ENCODE results near the gene FRMD5. TPM values are rescaled to one million over a fixed set of nuclear protein-coding genes. Genes with fewer than 3 reads are reported as not detected.

The FRMD5 gene
- total RNA-seq, 2 donors from 2014 or later = 3.6 to 7.0 TPM

GRCh38 chr15:43974852-43975251 is 220.2 kb downstream of the FRMD5 start:
- no peaks in the 10 kb centered on the region for H3K4me1 Mint-ChIP-seq
- WGBS, 2 experiments (ENCODE audit: insufficient coverage in 1 of 2, insufficient read length in 1 of 2) = 87 to 89% methylated on average over 2 to 3 of the region's 3 CpGs

GRCh38 chr15:43969802-43970375 is 225.2 kb downstream of the FRMD5 start:
- no peaks in the 10 kb centered on the region for H3K9me3 ChIP-seq (ENCODE audit: control insufficient read depth, low read length)
- H3K27ac ChIP-seq (ENCODE audit: low read depth, low read length) = no peak overlapping the region
- H3K4me3 Mint-ChIP-seq = no peak overlapping the region
- no peak overlapping the region for H3K4me3 ChIP-seq (ENCODE audit: low read length)
- H3K27me3 ChIP-seq (ENCODE audit: control insufficient read depth, insufficient read depth, low read length, poor library complexity, severe bottlenecking) = no peaks in the 10 kb centered on the region
- H3K36me3 Mint-ChIP-seq (ENCODE audit: low read depth) = no peaks in the 10 kb centered on the region
- 92% methylated on average over 1 of the region's 1 CpG; no CpG with 5 or more reads in 1 of the 2 experiments for WGBS, 2 experiments (ENCODE audit: insufficient coverage in 1 of 2, insufficient read length in 1 of 2)
- H3K9ac ChIP-seq (ENCODE audit: extremely low read depth, low read length, poor library complexity, severe bottlenecking) = no peak overlapping the region
- H3K4me1 Mint-ChIP-seq = peaks cover 2% of the 10 kb centered on the region
- no peaks in the 10 kb centered on the region for H3K27me3 Mint-ChIP-seq (ENCODE audit: insufficient read depth)
- H3K27ac Mint-ChIP-seq = no peak overlapping the region
- no peaks in the 10 kb centered on the region for H3K9me3 Mint-ChIP-seq
- no peaks in the 10 kb centered on the region for H3K4me1 ChIP-seq (ENCODE audit: control insufficient read depth, insufficient read depth, low read length)
- no peak for DNase-seq
- no peak for TF ChIP-seq CTCF (conservative IDR thresholded peaks at IDR 0.05)
- H3K36me3 ChIP-seq (ENCODE audit: control insufficient read depth, insufficient read depth, low read length) = no peaks in the 10 kb centered on the region

More at GRCh38 chr15:43974852-43975251, 220.2 kb downstream of the FRMD5 start:
- Mint-ChIP-seq H3K27ac (no peak overlapping the region), H3K9me3 (no peaks in the 10 kb centered on the region), H3K4me3 (no peak overlapping the region), H3K36me3 (ENCODE audit: low read depth) (no peaks in the 10 kb centered on the region), H3K27me3 (ENCODE audit: insufficient read depth) (no peaks in the 10 kb centered on the region)
- H3K9me3 ChIP-seq (ENCODE audit: control insufficient read depth, low read length) = no peaks in the 10 kb centered on the region
- DNase-seq = no peak
- no peak overlapping the region for H3K27ac ChIP-seq (ENCODE audit: low read depth, low read length)
- no peak for TF ChIP-seq CTCF (conservative IDR thresholded peaks at IDR 0.05)
- no peak overlapping the region for H3K9ac ChIP-seq (ENCODE audit: extremely low read depth, low read length, poor library complexity, severe bottlenecking)
- H3K4me1 ChIP-seq (ENCODE audit: control insufficient read depth, insufficient read depth, low read length) = no peaks in the 10 kb centered on the region
- no peaks in the 10 kb centered on the region for H3K36me3 ChIP-seq (ENCODE audit: control insufficient read depth, insufficient read depth, low read length)
- H3K27me3 ChIP-seq (ENCODE audit: control insufficient read depth, insufficient read depth, low read length, poor library complexity, severe bottlenecking) = no peaks in the 10 kb centered on the region
- H3K4me3 ChIP-seq (ENCODE audit: low read length) = no peak overlapping the region

- no peaks in the 10 kb centered on the region for H3K27me3 ChIP-seq (ENCODE audit: control insufficient read depth, insufficient read depth, low read length, poor library complexity, severe bottlenecking)
- Mint-ChIP-seq H3K4me3 (no peak overlapping the region), H3K9me3 (no peaks in the 10 kb centered on the region), H3K27ac (no peak overlapping the region), H3K4me1 (peaks cover 2% of the 10 kb centered on the region), H3K27me3 (ENCODE audit: insufficient read depth) (no peaks in the 10 kb centered on the region), H3K36me3 (ENCODE audit: low read depth) (no peaks in the 10 kb centered on the region)
- H3K4me3 ChIP-seq (ENCODE audit: low read length) = no peak overlapping the region
- no peaks in the 10 kb centered on the region for H3K36me3 ChIP-seq (ENCODE audit: control insufficient read depth, insufficient read depth, low read length)
- 80% methylated on average over 1 of the region's 3 CpGs; no CpG with 5 or more reads in 1 of the 2 experiments for WGBS, 2 experiments (ENCODE audit: insufficient coverage in 1 of 2, insufficient read length in 1 of 2)
- H3K9me3 ChIP-seq (ENCODE audit: control insufficient read depth, low read length) = no peaks in the 10 kb centered on the region
- no peak overlapping the region for H3K9ac ChIP-seq (ENCODE audit: extremely low read depth, low read length, poor library complexity, severe bottlenecking)
- no peaks in the 10 kb centered on the region for H3K4me1 ChIP-seq (ENCODE audit: control insufficient read depth, insufficient read depth, low read length)
- H3K27ac ChIP-seq (ENCODE audit: low read depth, low read length) = no peak overlapping the region
- no peak for TF ChIP-seq CTCF (conservative IDR thresholded peaks at IDR 0.05)
- no peak for DNase-seq
These were observed 226.5 kb downstream of the FRMD5 start for GRCh38 chr15:43968551-43968950.

All from endodermal cell (in vitro differentiated cells).